GM12892 (cell line): ENCODE results near the gene FCSK.
"Not testable (repeated sequence)": the region's sequence is repeated elsewhere in the genome, so short reads cannot be mapped to it uniquely, and the experiment has no call there.

Experiments used
- POLR2A ChIP-seq: IDR thresholded peaks from 2 replicates; pipeline ENCODE4 v1.6.1; 2011; ENCODE audit warnings: low read depth, low read length, control low read depth
- POLR2AphosphoS5 ChIP-seq: IDR thresholded peaks from 2 replicates; pipeline ENCODE4 v1.6.1; 2011; ENCODE audit warnings: low read depth, low read length, control low read depth

GRCh38 chr16:70450142-70451003 is 4.0 kb upstream of the FCSK start:
- TF ChIP-seq POLR2AphosphoS5, POLR2A: not testable (repeated sequence)
